Astrocyte of the spinal cord (primary cell): Measurements from ENCODE around the gene STMN3.

Source experiments
- DNase-seq: peaks from one replicate; pipeline ENCODE4 v3.0.0; 2011; ENCODE audit warnings: low read depth, low spot score
- H3K4me3 ChIP-seq: 2 replicates; pipeline ENCODE4 v1.5.1; 2011; ENCODE audit warnings: low read depth, mild to moderate bottlenecking, low read length, moderate library complexity
- in situ Hi-C: cut with HindIII; loops from 2 replicates; pipeline ENCODE4 v1.10.0; 2017; ENCODE audit warnings: low sequenced_read_pairs
- TF ChIP-seq, protein P1 (sequence below): IDR thresholded peaks from 2 replicates; pipeline ENCODE4 v1.5.1; 2012; ENCODE audit warnings: low read depth, mild to moderate bottlenecking, low read length, inconsistent platforms

The STMN3 gene

DNA sequence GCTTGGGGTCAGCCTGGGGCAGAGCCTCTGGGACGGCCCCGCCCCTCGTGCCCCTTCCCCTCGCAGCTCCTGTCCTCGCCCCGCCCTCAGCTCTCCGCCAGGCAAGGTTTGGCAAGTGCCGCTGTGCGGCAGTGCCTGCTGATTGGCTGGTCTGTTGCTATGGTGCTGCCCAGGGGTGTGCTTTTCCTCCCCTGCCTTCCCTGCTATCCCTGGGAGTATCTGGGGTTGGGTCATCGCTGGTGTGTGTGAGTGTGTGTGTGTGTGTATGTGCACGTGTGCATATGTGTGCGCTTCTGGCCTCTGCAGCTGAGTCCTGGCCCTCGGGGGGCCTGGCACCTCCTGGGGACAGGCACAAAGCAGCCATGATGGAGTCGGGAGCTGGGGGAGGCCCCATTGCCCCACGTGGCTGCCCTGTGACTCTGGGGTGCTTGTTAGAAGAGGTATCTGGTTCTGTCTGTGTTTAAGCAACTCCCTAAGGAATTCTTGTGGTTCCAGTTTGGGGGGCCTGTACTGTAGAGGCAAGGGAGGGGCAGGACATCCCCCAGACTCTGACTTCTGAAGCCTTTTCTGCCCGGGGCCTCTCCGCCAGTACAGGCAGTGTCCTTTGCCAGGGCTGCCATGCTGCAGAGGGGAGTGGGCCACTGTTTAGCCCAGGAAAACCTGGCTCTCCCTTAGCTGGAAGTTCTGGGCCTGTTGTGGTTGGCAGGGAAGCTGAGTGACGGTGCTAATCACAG, 11.8 kb upstream of the STMN3 start:
- in situ Hi-C loops: no loop called here
- H3K4me3 ChIP-seq: no peak overlapping the region
- no peak for DNase-seq
- TF ChIP-seq, protein P1, sequence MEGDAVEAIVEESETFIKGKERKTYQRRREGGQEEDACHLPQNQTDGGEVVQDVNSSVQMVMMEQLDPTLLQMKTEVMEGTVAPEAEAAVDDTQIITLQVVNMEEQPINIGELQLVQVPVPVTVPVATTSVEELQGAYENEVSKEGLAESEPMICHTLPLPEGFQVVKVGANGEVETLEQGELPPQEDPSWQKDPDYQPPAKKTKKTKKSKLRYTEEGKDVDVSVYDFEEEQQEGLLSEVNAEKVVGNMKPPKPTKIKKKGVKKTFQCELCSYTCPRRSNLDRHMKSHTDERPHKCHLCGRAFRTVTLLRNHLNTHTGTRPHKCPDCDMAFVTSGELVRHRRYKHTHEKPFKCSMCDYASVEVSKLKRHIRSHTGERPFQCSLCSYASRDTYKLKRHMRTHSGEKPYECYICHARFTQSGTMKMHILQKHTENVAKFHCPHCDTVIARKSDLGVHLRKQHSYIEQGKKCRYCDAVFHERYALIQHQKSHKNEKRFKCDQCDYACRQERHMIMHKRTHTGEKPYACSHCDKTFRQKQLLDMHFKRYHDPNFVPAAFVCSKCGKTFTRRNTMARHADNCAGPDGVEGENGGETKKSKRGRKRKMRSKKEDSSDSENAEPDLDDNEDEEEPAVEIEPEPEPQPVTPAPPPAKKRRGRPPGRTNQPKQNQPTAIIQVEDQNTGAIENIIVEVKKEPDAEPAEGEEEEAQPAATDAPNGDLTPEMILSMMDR: no peak

DNA sequence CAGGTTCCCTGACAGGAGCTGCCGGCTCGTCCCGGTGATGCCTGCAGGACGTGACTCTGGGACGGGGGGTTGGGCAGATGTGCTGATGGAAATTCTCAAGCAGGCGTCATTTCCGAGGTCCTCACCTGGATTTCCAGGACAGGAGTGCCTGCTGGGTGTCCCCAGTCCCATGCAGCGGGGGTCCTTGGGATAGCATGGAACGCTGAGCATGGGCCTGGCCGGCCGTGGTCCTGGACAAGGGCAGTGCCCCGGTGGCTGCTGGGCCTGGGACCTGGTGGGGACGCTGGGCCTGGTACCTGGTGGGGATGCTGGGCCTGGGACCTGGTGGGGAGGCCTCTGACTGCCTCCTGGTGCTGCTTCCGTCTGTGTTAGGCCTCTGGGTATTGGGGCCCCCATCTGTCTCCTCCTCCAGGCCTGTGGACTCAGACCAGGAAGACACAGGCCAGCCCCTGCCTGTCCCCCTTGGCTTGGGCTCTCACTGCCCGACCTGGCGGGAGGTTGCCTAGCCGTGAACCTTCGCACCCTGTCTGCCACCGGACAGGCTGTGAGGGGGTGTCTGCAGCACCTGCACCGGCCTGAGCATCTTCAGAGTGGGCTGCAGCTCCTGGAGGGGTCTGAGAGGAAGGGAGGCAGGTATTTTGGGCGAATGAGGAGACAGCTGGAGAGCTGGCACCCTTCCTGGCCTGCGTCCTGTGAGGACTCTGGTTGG, 11.1 kb upstream of the STMN3 start:
- in situ Hi-C loops: no loop called here
- TF ChIP-seq, protein P1: no peak
- no peak for DNase-seq
- no peak overlapping the region for H3K4me3 ChIP-seq

DNA sequence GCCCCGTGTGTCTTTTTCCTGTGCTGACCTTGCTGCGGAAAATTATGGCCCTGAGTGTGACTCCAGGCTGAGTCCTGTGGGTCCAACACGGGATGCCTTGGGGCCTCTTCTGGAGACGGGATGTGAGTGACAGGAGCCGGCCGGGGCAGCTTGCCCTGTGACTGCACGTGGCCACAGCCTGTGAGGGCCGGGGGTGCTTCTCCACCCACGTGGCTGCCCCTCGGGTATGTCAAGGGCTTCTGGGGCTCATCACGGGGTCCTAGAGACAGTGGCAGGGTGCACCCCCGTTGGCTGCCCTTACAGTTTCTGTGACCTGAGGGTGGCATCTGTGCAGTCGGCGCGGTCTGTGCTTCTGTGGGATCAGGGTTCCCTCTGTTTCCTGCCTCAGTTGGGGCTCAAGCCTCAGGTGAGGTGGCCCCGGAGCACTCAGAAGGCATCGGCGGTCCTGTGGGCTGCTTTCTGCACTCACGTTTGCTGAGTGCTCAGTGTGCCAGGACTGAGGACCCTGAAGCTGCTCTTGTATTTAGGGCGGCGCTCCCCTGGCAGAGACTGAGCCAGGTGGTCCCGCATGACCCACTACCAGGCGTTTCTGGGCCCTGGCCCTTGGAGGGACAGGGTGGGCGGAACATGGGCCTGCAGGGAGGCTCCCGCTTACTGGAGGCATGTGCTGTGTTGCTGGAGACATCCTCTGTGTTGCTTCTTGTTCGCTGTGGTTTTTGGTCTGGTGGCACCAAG, 10.3 kb upstream of the STMN3 start:
- in situ Hi-C loops: no loop called here
- no peak overlapping the region for H3K4me3 ChIP-seq
- TF ChIP-seq, protein P1: no peak
- no peak for DNase-seq

DNA sequence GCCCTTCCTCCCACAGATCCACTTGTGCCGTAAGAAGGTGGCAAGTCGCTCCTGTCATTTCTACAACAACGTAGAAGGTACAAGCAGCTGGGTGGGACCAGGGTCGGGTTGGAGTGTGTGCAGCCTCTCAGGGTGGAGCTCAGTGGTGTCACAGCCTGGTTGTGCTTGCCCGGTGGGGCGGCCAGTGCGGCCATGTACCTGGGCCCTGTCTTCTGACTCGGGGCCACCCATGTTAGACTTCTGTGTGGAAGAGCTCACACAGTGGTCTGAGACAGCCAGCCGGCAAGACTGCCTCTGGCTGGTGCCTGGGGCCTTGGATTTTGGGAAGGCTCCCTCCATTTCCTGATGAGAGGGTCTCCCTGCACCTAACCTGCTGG, 9.6 kb upstream of the STMN3 start:
- no peak for DNase-seq
- no peak overlapping the region for H3K4me3 ChIP-seq
- in situ Hi-C loops: no loop called here
- TF ChIP-seq, protein P1: no peak

DNA sequence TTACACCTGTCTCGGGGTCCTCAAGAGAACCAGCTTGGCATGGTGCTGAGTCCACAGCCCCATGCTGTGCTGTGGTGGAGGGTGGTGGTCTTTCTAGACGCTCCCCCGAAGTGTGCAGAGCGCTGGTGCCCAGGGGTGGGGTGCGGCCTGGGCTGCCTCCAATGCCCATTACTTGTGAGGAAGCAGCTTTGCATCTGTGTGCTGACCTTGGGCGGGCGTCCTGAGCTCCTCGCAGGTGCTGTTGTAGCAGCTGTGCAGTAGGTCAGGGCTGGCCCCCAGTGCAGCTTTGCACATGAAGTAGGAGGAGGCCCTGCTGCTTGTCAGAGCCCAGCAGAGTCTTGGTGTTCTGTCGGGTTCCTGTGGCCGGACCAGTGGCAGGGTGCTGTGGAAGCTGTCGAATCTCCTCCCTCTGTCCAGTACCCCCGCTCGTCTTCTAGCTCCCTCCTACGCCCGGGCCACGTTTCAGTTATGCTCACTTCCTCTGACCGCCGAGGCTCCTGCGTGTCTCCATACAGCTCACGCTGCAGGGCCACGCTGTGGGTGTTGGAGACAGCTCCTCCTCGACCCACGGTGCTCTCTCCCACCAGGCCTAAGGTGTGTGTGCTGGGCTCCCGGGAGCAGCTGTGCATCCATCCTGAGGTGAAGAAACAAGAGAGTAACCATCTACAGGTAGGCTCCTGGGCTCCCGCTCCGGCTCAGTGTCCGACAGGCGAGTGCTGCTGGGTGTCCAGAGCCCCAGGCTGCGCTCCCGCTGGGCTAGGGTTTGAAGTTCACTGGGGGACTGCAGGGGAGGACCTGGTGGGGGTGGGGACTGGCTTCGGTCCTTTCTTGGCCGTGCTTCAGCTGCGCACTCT, 9.0 kb upstream of the STMN3 start:
- in situ Hi-C loops: no loop called here

More for the DNA sequence above, 9.0 kb upstream of the STMN3 start:
- TF ChIP-seq, protein P1: no peak
- no peak for DNase-seq
- no peak overlapping the region for H3K4me3 ChIP-seq
